ENCODE results near the gene NDUFB7.
A peak's percentile ranks its signal among the peaks of the same experiment; 100 is the strongest.
"Not testable (repeated sequence)": the region's sequence is repeated elsewhere in the genome, so short reads cannot be mapped to it uniquely, and the experiment has no call there.

NDUFB7 gene

GRCh38 chr19:14570864-14571527, 870 bp downstream of the NDUFB7 start:
- DNase-seq (ENCODE audit: low spot score) = no peak

- DNase-seq (ENCODE audit: low spot score) = no peak
Measured at GRCh38 chr19:14567079-14567478, 4.8 kb downstream of the NDUFB7 start.

- no peak for DNase-seq (ENCODE audit: low spot score)
Measured at GRCh38 chr19:14566712-14567077, 5.2 kb downstream of the NDUFB7 start.

- no peak for DNase-seq (ENCODE audit: low spot score)
Measured at GRCh38 chr19:14565765-14566711, 5.8 kb downstream of the NDUFB7 start.

- DNase-seq (ENCODE audit: low spot score) = no peak
Measured at GRCh38 chr19:14565298-14565679, 6.6 kb downstream of the NDUFB7 start.

GRCh38 chr19:14564652-14565297, 7.1 kb downstream of the NDUFB7 start:
- DNase-seq (ENCODE audit: low spot score) = not testable (repeated sequence)

- DNase-seq (ENCODE audit: low spot score) = no peak
Measured at GRCh38 chr19:14563989-14564651, 7.7 kb downstream of the NDUFB7 start.

GRCh38 chr19:14563590-14563926, 8.3 kb downstream of the NDUFB7 start:
- DNase-seq (ENCODE audit: low spot score) = no peak

- no peak for DNase-seq (ENCODE audit: low spot score)
Measured at GRCh38 chr19:14562660-14563589, 8.9 kb downstream of the NDUFB7 start.

- DNase-seq (ENCODE audit: low spot score) = no peak
Measured at GRCh38 chr19:14561847-14562351, 10.0 kb downstream of the NDUFB7 start.

GRCh38 chr19:14561249-14561648, 10.6 kb downstream of the NDUFB7 start:
- DNase-seq (ENCODE audit: low spot score) = no peak

- DNase-seq (ENCODE audit: low spot score) = no peak
Measured at GRCh38 chr19:14560776-14561108, 11.1 kb downstream of the NDUFB7 start.

- DNase-seq (ENCODE audit: low spot score) = no peak
Measured at GRCh38 chr19:14559916-14560775, 11.7 kb downstream of the NDUFB7 start.

- no peak for DNase-seq (ENCODE audit: low spot score)
Measured at GRCh38 chr19:14558370-14559066, 13.3 kb downstream of the NDUFB7 start.

GRCh38 chr19:14556662-14557188, 15.1 kb downstream of the NDUFB7 start:
- peak; percentile 78 for DNase-seq (ENCODE audit: low spot score)

- DNase-seq (ENCODE audit: low spot score) = no peak
Measured at GRCh38 chr19:14555918-14556661, 15.8 kb downstream of the NDUFB7 start.

- DNase-seq (ENCODE audit: low spot score) = no peak
Measured at GRCh38 chr19:14554382-14554812, 17.5 kb downstream of the NDUFB7 start.

GRCh38 chr19:14553939-14554243, 18.0 kb downstream of the NDUFB7 start:
- no peak for DNase-seq (ENCODE audit: low spot score)

Measured in CD4-positive, alpha-beta T cell treated with Interleukin-2 at 100 ng/mL for 4 hours (primary cell).